SU-DHL-6 (cell line): ENCODE results near the gene NAPA.

Experiments
- H2AFZ ChIP-seq: fragments of 200-600 bp; sonication (generic); 2 replicates; pipeline ENCODE4 v1.6.1; 2014; ENCODE audit warnings: low read depth, mild to moderate bottlenecking, moderate library complexity, mixed read lengths, antibody characterized with exemption, low read length; ENCODE audit not compliant: severe bottlenecking
- H3F3A ChIP-seq: fragments of 200-600 bp; shearing (Covaris generic); 2 replicates; pipeline ENCODE4 v1.6.0; 2016; ENCODE audit warnings: antibody characterized with exemption, mild to moderate bottlenecking; ENCODE audit not compliant: insufficient read depth
- H3K27ac ChIP-seq: fragments of 200-600 bp; sonication (generic); 2 replicates; pipeline ENCODE4 v1.5.1; 2016; ENCODE audit warnings: low read depth, mild to moderate bottlenecking, low read length, moderate library complexity, mixed read lengths
- H3K27me3 ChIP-seq: fragments of 200-600 bp; sonication (generic), shearing (Covaris generic); 2 replicates; pipeline ENCODE4 v1.6.0; 2014; ENCODE audit warnings: mild to moderate bottlenecking, low read length
- H3K36me3 ChIP-seq: fragments of 200-600 bp; sonication (generic); 2 replicates; pipeline ENCODE4 v1.6.1; 2014; ENCODE audit warnings: mild to moderate bottlenecking, low read length, mixed read lengths
- H3K4me2 ChIP-seq: fragments of 300-600, 200-600 bp; shearing (Covaris generic), sonication (generic); 2 replicates; pipeline ENCODE4 v1.6.0; 2014; ENCODE audit warnings: low read length, low read depth, mild to moderate bottlenecking; ENCODE audit not compliant: poor library complexity, severe bottlenecking
- H3K4me3 ChIP-seq: fragments of 200-600 bp; sonication (generic); 2 replicates; pipeline ENCODE4 v1.5.1; 2014; ENCODE audit warnings: antibody characterized with exemption, low read length, mild to moderate bottlenecking, mixed read lengths; ENCODE audit not compliant: insufficient read depth, poor library complexity, severe bottlenecking
- H3K79me2 ChIP-seq: fragments of 200-600 bp; sonication (generic); 2 replicates; pipeline ENCODE4 v1.6.1; 2014; ENCODE audit warnings: mild to moderate bottlenecking, low read length, moderate library complexity; ENCODE audit not compliant: insufficient read depth
- H3K9ac ChIP-seq: fragments of 200-600 bp; sonication (generic); 2 replicates; pipeline ENCODE4 v1.7.0; 2014; ENCODE audit warnings: mild to moderate bottlenecking, low read length
- H3K9me2 ChIP-seq: fragments of 200-600 bp; sonication (generic); replicated peaks from 2 replicates; pipeline ENCODE4 v1.6.1; 2014; ENCODE audit warnings: low read length; ENCODE audit not compliant: insufficient read depth
- H3K9me3 ChIP-seq: fragments of 200-600 bp; sonication (generic); 2 replicates; pipeline ENCODE4 v1.6.1; 2014; ENCODE audit warnings: low read length, mixed read lengths; ENCODE audit not compliant: insufficient read depth
- H4K20me1 ChIP-seq: fragments of 200-600 bp; sonication (generic); 2 replicates; pipeline ENCODE4 v1.6.1; 2014; ENCODE audit warnings: low read depth, mild to moderate bottlenecking, antibody characterized with exemption, low read length, moderate library complexity, mixed read lengths
- EZH2phosphoT487 ChIP-seq: fragments of 200-600 bp; sonication (generic), shearing (Covaris generic); conservative IDR thresholded peaks from 2 replicates; pipeline ENCODE4 v1.6.1; 2018; ENCODE audit warnings: mild to moderate bottlenecking, antibody characterized with exemption, low read length, moderate library complexity, mixed read lengths
- TF ChIP-seq, protein P1 (sequence below): fragments of 200-600 bp; sonication (generic); IDR thresholded peaks from one replicate; pipeline ENCODE4 v1.5.1; 2017; ENCODE audit warnings: antibody characterized with exemption, mild to moderate bottlenecking, low read length, moderate library complexity; ENCODE audit not compliant: insufficient read depth, poor library complexity, severe bottlenecking

The NAPA gene

DNA sequence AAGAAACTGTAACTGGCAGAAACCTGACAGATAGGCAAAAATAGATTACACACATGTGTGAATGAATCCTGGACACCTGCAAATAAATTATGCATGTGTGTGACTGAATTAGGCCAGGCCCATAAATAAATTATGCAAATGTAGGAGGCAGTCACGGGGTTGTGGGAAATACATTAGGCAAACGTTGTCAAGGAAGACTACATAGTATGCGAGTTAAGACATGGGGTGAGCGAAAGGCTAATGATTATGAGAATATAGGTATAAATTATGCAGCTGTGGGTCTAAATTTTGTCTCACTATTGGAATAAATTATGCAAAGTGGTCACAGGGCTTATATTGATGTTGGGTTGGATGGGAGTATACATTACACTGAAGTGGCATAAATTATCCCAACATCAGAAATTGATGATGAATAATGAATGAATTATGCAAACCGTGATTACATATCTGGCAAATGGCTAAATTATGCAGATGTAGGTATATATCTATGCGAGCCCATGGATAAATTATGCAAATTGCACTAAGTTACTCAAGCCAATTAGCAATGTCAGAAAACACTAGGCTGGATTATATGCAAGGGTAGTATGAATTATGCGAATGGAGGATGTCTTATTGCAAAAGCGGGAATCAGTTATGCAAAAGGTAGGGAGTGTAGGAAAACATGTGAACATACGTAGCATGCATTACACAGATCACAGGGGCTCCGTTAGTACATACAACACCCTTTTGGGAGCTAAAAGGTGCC is 50.0 kb downstream of the NAPA start:
- Histone ChIP-seq H3K9me2 (no peaks in the 10 kb centered on the region), H3K27me3 (no peaks in the 10 kb centered on the region)

DNA sequence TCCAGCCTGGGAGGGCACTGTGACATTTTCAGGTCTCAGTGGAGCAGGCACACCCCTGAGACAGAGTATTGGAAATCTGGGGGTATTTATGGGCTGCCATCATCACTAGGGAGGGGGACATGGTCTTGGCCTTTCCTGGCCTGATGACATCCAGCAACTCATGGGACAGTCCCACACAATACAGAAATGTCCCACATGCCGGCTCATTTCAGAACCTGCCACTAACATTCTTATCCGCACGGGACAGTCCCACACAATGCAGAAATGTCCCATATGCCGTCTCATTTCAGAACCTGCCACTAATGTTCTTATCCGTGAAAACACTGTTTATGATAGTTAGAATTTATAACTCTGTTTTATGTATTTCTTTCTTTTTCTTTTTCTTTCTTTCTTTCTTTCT is 53.0 kb downstream of the NAPA start:
- H3K27ac ChIP-seq: no peak overlapping the region
- H4K20me1 ChIP-seq: no peaks in the 10 kb centered on the region
- H3K9ac ChIP-seq: no peak overlapping the region
- no peaks in the 10 kb centered on the region for H3F3A ChIP-seq
- no peak for TF ChIP-seq EZH2phosphoT487
- TF ChIP-seq, protein P1, sequence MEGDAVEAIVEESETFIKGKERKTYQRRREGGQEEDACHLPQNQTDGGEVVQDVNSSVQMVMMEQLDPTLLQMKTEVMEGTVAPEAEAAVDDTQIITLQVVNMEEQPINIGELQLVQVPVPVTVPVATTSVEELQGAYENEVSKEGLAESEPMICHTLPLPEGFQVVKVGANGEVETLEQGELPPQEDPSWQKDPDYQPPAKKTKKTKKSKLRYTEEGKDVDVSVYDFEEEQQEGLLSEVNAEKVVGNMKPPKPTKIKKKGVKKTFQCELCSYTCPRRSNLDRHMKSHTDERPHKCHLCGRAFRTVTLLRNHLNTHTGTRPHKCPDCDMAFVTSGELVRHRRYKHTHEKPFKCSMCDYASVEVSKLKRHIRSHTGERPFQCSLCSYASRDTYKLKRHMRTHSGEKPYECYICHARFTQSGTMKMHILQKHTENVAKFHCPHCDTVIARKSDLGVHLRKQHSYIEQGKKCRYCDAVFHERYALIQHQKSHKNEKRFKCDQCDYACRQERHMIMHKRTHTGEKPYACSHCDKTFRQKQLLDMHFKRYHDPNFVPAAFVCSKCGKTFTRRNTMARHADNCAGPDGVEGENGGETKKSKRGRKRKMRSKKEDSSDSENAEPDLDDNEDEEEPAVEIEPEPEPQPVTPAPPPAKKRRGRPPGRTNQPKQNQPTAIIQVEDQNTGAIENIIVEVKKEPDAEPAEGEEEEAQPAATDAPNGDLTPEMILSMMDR: no peak
- no peak overlapping the region for H3K4me2 ChIP-seq
- H3K4me3 ChIP-seq: no peak overlapping the region
- H3K9me3 ChIP-seq: no peaks in the 10 kb centered on the region
- H3K9me2 ChIP-seq: no peaks in the 10 kb centered on the region
- H3K27me3 ChIP-seq: no peaks in the 10 kb centered on the region
- H3K79me2 ChIP-seq: no peaks in the 10 kb centered on the region
- no peaks in the 10 kb centered on the region for H3K36me3 ChIP-seq
- no peak overlapping the region for H2AFZ ChIP-seq

More for the DNA sequence above, 50.0 kb downstream of the NAPA start:
- Histone ChIP-seq H3F3A (no peaks in the 10 kb centered on the region), H4K20me1 (no peaks in the 10 kb centered on the region), H3K79me2 (no peaks in the 10 kb centered on the region), H2AFZ (no peak overlapping the region), H3K4me3 (no peak overlapping the region), H3K9me3 (no peaks in the 10 kb centered on the region), H3K9ac (no peak overlapping the region), H3K27ac (no peak overlapping the region), H3K4me2 (no peak overlapping the region), H3K36me3 (no peaks in the 10 kb centered on the region)
- TF ChIP-seq, protein P1: no peak
- no peak for TF ChIP-seq EZH2phosphoT487

DNA sequence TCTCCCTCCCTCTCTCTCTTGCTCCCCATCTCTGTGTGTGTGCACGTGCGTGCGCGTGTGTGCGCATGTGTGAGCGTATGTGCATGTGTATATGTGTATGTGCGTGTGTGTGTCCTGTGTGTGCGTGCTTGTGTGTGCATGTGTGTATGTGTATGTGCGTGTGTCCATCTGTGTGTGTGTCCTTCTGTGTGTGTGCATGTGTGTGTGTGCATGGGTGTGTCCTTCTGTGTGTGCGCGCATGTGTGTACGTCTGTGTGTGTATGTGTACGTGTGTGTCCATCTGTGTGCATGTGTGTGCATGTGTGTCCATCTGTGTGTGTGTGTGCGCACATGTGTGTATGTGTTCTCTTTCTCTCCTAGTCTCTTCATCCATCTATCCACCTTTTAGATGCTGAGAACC is 55.4 kb downstream of the NAPA start:
- H3K4me2 ChIP-seq: no peak overlapping the region
- H3K36me3 ChIP-seq: no peaks in the 10 kb centered on the region
- H3K4me3 ChIP-seq: no peak overlapping the region
- H3K79me2 ChIP-seq: no peaks in the 10 kb centered on the region
- H2AFZ ChIP-seq: no peak overlapping the region
- no peaks in the 10 kb centered on the region for H4K20me1 ChIP-seq
- no peak overlapping the region for H3K27ac ChIP-seq
- no peak overlapping the region for H3K9ac ChIP-seq
- H3K27me3 ChIP-seq: no peaks in the 10 kb centered on the region
- no peaks in the 10 kb centered on the region for H3F3A ChIP-seq
- H3K9me3 ChIP-seq: peaks cover 4% of the 10 kb centered on the region; the same call in 1 of the 2 replicates
- TF ChIP-seq EZH2phosphoT487: no peak
- TF ChIP-seq, protein P1: no peak
- no peaks in the 10 kb centered on the region for H3K9me2 ChIP-seq
